Upper lobe of right lung (tissue), 1 donor: Measurements from ENCODE around the gene EMC6. TPM values are rescaled to one million over a fixed set of nuclear protein-coding genes. Genes with fewer than 3 reads are reported as not detected.

Source experiments
- ATAC-seq: fragments of 200-7000 bp; cut with Tn5 transposase; one replicate; pipeline ENCODE4 v1.9.1; 2020; ENCODE audit warnings: mild to moderate bottlenecking, moderate library complexity
- DNase-seq: peaks from one replicate; pipeline ENCODE4 v3.0.0-alpha.2; 2020
- H3K27ac ChIP-seq: fragments of 200-600 bp; one replicate; pipeline ENCODE4 v1.8.0; 2022
- H3K27me3 ChIP-seq: fragments of 200-600 bp; one replicate; pipeline ENCODE4 v1.8.0; 2022; ENCODE audit warnings: mild to moderate bottlenecking
- H3K36me3 ChIP-seq: fragments of 200-600 bp; one replicate; pipeline ENCODE4 v1.8.0; 2022
- H3K4me1 ChIP-seq: fragments of 200-600 bp; one replicate; pipeline ENCODE4 v1.8.0; 2022
- H3K4me3 ChIP-seq: fragments of 200-600 bp; one replicate; pipeline ENCODE4 v1.8.0; 2022; ENCODE audit warnings: mild to moderate bottlenecking
- H3K9me3 ChIP-seq: fragments of 200-600 bp; one replicate; pipeline ENCODE4 v1.8.0; 2022
- CTCF ChIP-seq: fragments of 200-600 bp; IDR thresholded peaks from one replicate; pipeline ENCODE4 v1.8.0; 2022; ENCODE audit warnings: antibody characterized with exemption
- intact Hi-C: fragments of 100-400 bp; cut with DNase I; formaldehyde crosslinking; loops from one replicate; pipeline ENCODE4 v1.11.0; 2022
- total RNA-seq: library from RNA; stranded (reverse); fragmentation: NEBNext Ultra II Directional; extraction: Animal tissue kit (Norgen Biotek cat#: 25700); gene quantifications from one replicate; pipeline ENCODE4 v1.2.1, GENCODE V29; 2021
- donor health status: DM: no; HTN: yes; CAD: no; lungs with severe emphysema.

EMC6 gene
- total RNA-seq, 1 donor from 2014 or later: 28.6 TPM

GRCh38 chr17:3630781-3631180 lies 37.8 kb upstream of the EMC6 start:
- ATAC-seq (no peak), DNase-seq (no peak)
- H3K27ac ChIP-seq: no peak overlapping the region
- H3K9me3 ChIP-seq: no peaks in the 10 kb centered on the region
- no peaks in the 10 kb centered on the region for H3K27me3 ChIP-seq
- TF ChIP-seq CTCF: no peak
- no peak overlapping the region for H3K4me3 ChIP-seq
- H3K36me3 ChIP-seq: peaks cover 30% of the 10 kb centered on the region
- peaks cover 12% of the 10 kb centered on the region for H3K4me1 ChIP-seq
- intact Hi-C loops: no loop called here

GRCh38 chr17:3632287-3632686 lies 36.3 kb upstream of the EMC6 start:
- intact Hi-C loops: no loop called here
- no peak for DNase-seq
- no peak for TF ChIP-seq CTCF

GRCh38 chr17:3635474-3636153 lies 33.0 kb upstream of the EMC6 start:
- Histone ChIP-seq H3K27ac (peak overlapping the region; percentile 99), H3K27me3 (no peaks in the 10 kb centered on the region), H3K4me3 (peak overlapping the region; percentile 91), H3K36me3 (peaks cover 4% of the 10 kb centered on the region), H3K4me1 (peaks cover 22% of the 10 kb centered on the region), H3K9me3 (no peaks in the 10 kb centered on the region)
- ATAC-seq: no peak
- no peak for TF ChIP-seq CTCF
- intact Hi-C loops: no loop called here
- DNase-seq: no peak

More at GRCh38 chr17:3632287-3632686, 36.3 kb upstream of the EMC6 start:
- ATAC-seq: no peak
- Histone ChIP-seq H3K4me3 (no peak overlapping the region), H3K36me3 (peaks cover 23% of the 10 kb centered on the region), H3K27me3 (no peaks in the 10 kb centered on the region), H3K27ac (no peak overlapping the region), H3K4me1 (peaks cover 15% of the 10 kb centered on the region), H3K9me3 (no peaks in the 10 kb centered on the region)

GRCh38 chr17:3636154-3636907 lies 32.3 kb upstream of the EMC6 start, which contains the start of the genes CTNS and SHPK:
Gene CTNS, plus strand, starts transcription at chr17:3636760. Its CDS starts 3,447 bp downstream, at chr17:3640207.
Gene SHPK, minus strand, starts transcription at chr17:3636250. Its CDS starts 31 bp downstream, at chr17:3636219.
- DNase-seq: peak; percentile 98
- Histone ChIP-seq H3K9me3 (no peaks in the 10 kb centered on the region), H3K27ac (peak within 1 kb of the TSS; percentile 99), H3K4me3 (peak within 1 kb of the TSS; percentile 91), H3K27me3 (no peaks in the 10 kb centered on the region), H3K4me1 (peaks cover 22% of the 10 kb centered on the region), H3K36me3 (peaks cover 4% of the 10 kb centered on the region)
- no peak for TF ChIP-seq CTCF
- peak; percentile 98 for ATAC-seq
- intact Hi-C loops: no loop called here

- peak overlapping the region; percentile 99 for H3K27ac ChIP-seq
- peak; percentile 11 for ATAC-seq
- H3K4me1 ChIP-seq: peaks cover 22% of the 10 kb centered on the region
Measured at GRCh38 chr17:3636908-3637373, 31.7 kb upstream of the EMC6 start.

More at GRCh38 chr17:3636908-3637373, 31.7 kb upstream of the EMC6 start:
- DNase-seq: no peak
- peaks cover 4% of the 10 kb centered on the region for H3K36me3 ChIP-seq
- H3K27me3 ChIP-seq: no peaks in the 10 kb centered on the region
- no peaks in the 10 kb centered on the region for H3K9me3 ChIP-seq
- no peak for TF ChIP-seq CTCF
- intact Hi-C loops: no loop called here
- peak overlapping the region; percentile 91 for H3K4me3 ChIP-seq
